Epithelial cell of proximal tubule (primary cell): ENCODE measurements around the gene GIMAP1. TPM values are rescaled to one million over a fixed set of nuclear protein-coding genes. Genes with fewer than 3 reads are reported as not detected.

Source experiments
- DNase-seq: peaks from one replicate; pipeline ENCODE4 v3.0.0-alpha.2; 2011; ENCODE audit warnings: low read depth
- H3K4me3 ChIP-seq: 2 replicates; pipeline ENCODE4 v1.5.1; 2011; ENCODE audit warnings: low read depth, mild to moderate bottlenecking, low read length
- CTCF ChIP-seq: conservative IDR thresholded peaks from 2 replicates; pipeline ENCODE4 v1.5.1; 2012; ENCODE audit warnings: low read depth, mild to moderate bottlenecking, low read length
- total RNA-seq: library from RNA; depleted of rRNA; stranded (reverse); fragments of >200 nt; gene quantifications from 2 replicates; pipeline ENCODE4 v1.2.3, GENCODE V29; 2015

GIMAP1 gene
- total RNA-seq, 1 donor from 2014 or later = not detected

- no peak for DNase-seq
- TF ChIP-seq CTCF = no peak
- H3K4me3 ChIP-seq = no peak overlapping the region
Measured at GRCh38 chr7:150738591-150739001, 22.2 kb downstream of the GIMAP1 start.

GRCh38 chr7:150739033-150739432 lies 22.6 kb downstream of the GIMAP1 start:
- TF ChIP-seq CTCF = peak; percentile 12

GRCh38 chr7:150740053-150740452 lies 23.6 kb downstream of the GIMAP1 start:
- no peak for TF ChIP-seq CTCF
- no peak for DNase-seq
- no peak overlapping the region for H3K4me3 ChIP-seq

More at GRCh38 chr7:150739033-150739432, 22.6 kb downstream of the GIMAP1 start:
- DNase-seq = no peak
- H3K4me3 ChIP-seq = no peak overlapping the region

GRCh38 chr7:150742286-150742968 lies 26.0 kb downstream of the GIMAP1 start:
- H3K4me3 ChIP-seq = no peak overlapping the region
- no peak for DNase-seq
- no peak for TF ChIP-seq CTCF

- no peak for TF ChIP-seq CTCF
- no peak overlapping the region for H3K4me3 ChIP-seq
- DNase-seq = no peak
Measured at GRCh38 chr7:150744041-150744656, 27.7 kb downstream of the GIMAP1 start.

- no peak for DNase-seq
- no peak for TF ChIP-seq CTCF
- no peak overlapping the region for H3K4me3 ChIP-seq
Measured at GRCh38 chr7:150745086-150745485, 28.7 kb downstream of the GIMAP1 start.

- TF ChIP-seq CTCF = no peak
- no peak overlapping the region for H3K4me3 ChIP-seq
- DNase-seq = no peak
Measured at GRCh38 chr7:150745876-150746275, 29.5 kb downstream of the GIMAP1 start.
